Measurements from ENCODE around the gene ANP32E.

DNA sequence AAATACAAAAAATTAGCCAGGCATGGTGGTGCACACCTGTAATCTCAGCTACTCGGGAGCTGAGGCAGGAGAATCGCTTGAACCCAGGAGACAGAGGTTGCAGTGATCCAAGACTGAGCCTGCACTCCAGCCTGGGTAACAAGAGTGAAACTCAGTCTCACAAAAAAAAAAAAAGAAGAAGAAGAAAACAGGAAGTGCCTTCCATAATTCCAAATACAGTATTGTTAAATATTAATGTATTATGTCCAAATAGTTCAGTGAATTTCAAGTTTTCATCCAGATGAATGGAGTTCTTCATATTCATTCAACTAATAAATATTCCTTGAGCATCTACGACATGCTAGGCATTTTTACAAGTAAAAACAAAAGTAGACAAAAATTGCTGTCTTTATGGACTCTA, 52.9 kb downstream of the ANP32E start:
- TF ChIP-seq, protein P1, sequence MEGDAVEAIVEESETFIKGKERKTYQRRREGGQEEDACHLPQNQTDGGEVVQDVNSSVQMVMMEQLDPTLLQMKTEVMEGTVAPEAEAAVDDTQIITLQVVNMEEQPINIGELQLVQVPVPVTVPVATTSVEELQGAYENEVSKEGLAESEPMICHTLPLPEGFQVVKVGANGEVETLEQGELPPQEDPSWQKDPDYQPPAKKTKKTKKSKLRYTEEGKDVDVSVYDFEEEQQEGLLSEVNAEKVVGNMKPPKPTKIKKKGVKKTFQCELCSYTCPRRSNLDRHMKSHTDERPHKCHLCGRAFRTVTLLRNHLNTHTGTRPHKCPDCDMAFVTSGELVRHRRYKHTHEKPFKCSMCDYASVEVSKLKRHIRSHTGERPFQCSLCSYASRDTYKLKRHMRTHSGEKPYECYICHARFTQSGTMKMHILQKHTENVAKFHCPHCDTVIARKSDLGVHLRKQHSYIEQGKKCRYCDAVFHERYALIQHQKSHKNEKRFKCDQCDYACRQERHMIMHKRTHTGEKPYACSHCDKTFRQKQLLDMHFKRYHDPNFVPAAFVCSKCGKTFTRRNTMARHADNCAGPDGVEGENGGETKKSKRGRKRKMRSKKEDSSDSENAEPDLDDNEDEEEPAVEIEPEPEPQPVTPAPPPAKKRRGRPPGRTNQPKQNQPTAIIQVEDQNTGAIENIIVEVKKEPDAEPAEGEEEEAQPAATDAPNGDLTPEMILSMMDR (IDR thresholded peaks at IDR 0.05) = no peak
- no peak for TF ChIP-seq POLR2A (IDR thresholded peaks at IDR 0.05)

Measured in lower leg skin (tissue), 3 donors.